Measurements from ENCODE around the gene BROX.
A peak's percentile ranks its signal among the peaks of the same experiment; 100 is the strongest.

The BROX gene

GRCh38 chr1:222777977-222778376 lies 65.6 kb downstream of the BROX start:
- TF ChIP-seq, protein P1, sequence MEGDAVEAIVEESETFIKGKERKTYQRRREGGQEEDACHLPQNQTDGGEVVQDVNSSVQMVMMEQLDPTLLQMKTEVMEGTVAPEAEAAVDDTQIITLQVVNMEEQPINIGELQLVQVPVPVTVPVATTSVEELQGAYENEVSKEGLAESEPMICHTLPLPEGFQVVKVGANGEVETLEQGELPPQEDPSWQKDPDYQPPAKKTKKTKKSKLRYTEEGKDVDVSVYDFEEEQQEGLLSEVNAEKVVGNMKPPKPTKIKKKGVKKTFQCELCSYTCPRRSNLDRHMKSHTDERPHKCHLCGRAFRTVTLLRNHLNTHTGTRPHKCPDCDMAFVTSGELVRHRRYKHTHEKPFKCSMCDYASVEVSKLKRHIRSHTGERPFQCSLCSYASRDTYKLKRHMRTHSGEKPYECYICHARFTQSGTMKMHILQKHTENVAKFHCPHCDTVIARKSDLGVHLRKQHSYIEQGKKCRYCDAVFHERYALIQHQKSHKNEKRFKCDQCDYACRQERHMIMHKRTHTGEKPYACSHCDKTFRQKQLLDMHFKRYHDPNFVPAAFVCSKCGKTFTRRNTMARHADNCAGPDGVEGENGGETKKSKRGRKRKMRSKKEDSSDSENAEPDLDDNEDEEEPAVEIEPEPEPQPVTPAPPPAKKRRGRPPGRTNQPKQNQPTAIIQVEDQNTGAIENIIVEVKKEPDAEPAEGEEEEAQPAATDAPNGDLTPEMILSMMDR (conservative IDR thresholded peaks at IDR 0.05; ENCODE audit: low read length), result no peak
- peak; percentile 18 for DNase-seq (ENCODE audit: low read depth)
- no peak overlapping the region for H3K4me3 ChIP-seq (ENCODE audit: low read length)

- DNase-seq (ENCODE audit: low read depth), result no peak
- TF ChIP-seq, protein P1 (conservative IDR thresholded peaks at IDR 0.05; ENCODE audit: low read length), result no peak
These were observed 68.9 kb downstream of the BROX start for GRCh38 chr1:222781251-222781650.

GRCh38 chr1:222783051-222783450 lies 70.7 kb downstream of the BROX start:
- H3K4me3 ChIP-seq (ENCODE audit: low read length), result no peak overlapping the region
- no peak for DNase-seq (ENCODE audit: low read depth)
- TF ChIP-seq, protein P1 (conservative IDR thresholded peaks at IDR 0.05; ENCODE audit: low read length), result no peak

More at GRCh38 chr1:222781251-222781650, 68.9 kb downstream of the BROX start:
- no peak overlapping the region for H3K4me3 ChIP-seq (ENCODE audit: low read length)

DNA sequence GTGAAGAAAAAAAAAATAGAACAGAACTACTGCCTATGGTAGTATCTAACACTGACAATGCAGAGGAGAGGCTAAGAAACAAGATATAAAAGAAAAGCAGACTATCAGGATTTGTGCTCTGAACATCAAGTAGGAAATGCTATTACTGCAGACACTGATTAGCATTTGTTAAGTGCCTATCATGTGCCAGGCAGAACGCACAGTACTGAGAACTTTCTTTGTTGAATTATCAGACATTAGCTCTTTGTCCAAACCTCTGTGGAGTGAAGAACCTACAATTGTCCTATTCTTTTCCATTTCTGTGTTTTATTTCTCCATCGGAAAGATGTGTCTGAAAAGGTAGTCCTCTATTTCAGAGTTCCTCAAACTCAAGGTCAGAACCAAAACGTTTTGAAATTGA lies 72.0 kb downstream of the BROX start:
- no peak overlapping the region for H3K4me3 ChIP-seq (ENCODE audit: low read length)
- TF ChIP-seq, protein P1 (conservative IDR thresholded peaks at IDR 0.05; ENCODE audit: low read length), result no peak
- no peak for DNase-seq (ENCODE audit: low read depth)

Data from AG10803 (cell line).